LNCaP clone FGC (cell line): ENCODE results near the gene NCAPG2.

Source experiments
- DNase-seq: peaks from one replicate; pipeline ENCODE4 v3.0.0-alpha.2; 2011; ENCODE audit warnings: low read depth
- H3K4me3 ChIP-seq: 2 replicates; pipeline ENCODE4 v1.5.1; 2011; ENCODE audit warnings: mild to moderate bottlenecking, low read depth, low read length, control low read depth
- CTCF ChIP-seq: IDR thresholded peaks from 2 replicates; pipeline ENCODE4 v1.5.1; 2012; ENCODE audit warnings: mild to moderate bottlenecking; ENCODE audit not compliant: control insufficient read depth, insufficient read depth; ENCODE audit errors: extremely low read depth

NCAPG2 gene

GRCh38 chr7:158620418-158620817, 84.2 kb downstream of the NCAPG2 start:
- no peak for DNase-seq
- H3K4me3 ChIP-seq, result no peak overlapping the region
- no peak for TF ChIP-seq CTCF

GRCh38 chr7:158618745-158619140, 85.9 kb downstream of the NCAPG2 start:
- TF ChIP-seq CTCF, result no peak
- DNase-seq, result no peak
- H3K4me3 ChIP-seq, result no peak overlapping the region

- TF ChIP-seq CTCF, result no peak
Observed at GRCh38 chr7:158617737-158618128, 86.9 kb downstream of the NCAPG2 start.

GRCh38 chr7:158616050-158616449, 88.6 kb downstream of the NCAPG2 start:
- no peak for DNase-seq
- no peak overlapping the region for H3K4me3 ChIP-seq
- TF ChIP-seq CTCF, result no peak

More at GRCh38 chr7:158617737-158618128, 86.9 kb downstream of the NCAPG2 start:
- DNase-seq, result no peak
- no peak overlapping the region for H3K4me3 ChIP-seq

- no peak for DNase-seq
- no peak overlapping the region for H3K4me3 ChIP-seq
- no peak for TF ChIP-seq CTCF
Observed at GRCh38 chr7:158614700-158615099, 89.9 kb downstream of the NCAPG2 start.

GRCh38 chr7:158613481-158613880, 91.1 kb downstream of the NCAPG2 start:
- DNase-seq, result no peak
- no peak for TF ChIP-seq CTCF

GRCh38 chr7:158612546-158612945, 92.1 kb downstream of the NCAPG2 start:
- no peak for TF ChIP-seq CTCF
- no peak overlapping the region for H3K4me3 ChIP-seq
- no peak for DNase-seq

More at GRCh38 chr7:158613481-158613880, 91.1 kb downstream of the NCAPG2 start:
- H3K4me3 ChIP-seq, result no peak overlapping the region
